ENCODE measurements around the gene RGN.

DNA sequence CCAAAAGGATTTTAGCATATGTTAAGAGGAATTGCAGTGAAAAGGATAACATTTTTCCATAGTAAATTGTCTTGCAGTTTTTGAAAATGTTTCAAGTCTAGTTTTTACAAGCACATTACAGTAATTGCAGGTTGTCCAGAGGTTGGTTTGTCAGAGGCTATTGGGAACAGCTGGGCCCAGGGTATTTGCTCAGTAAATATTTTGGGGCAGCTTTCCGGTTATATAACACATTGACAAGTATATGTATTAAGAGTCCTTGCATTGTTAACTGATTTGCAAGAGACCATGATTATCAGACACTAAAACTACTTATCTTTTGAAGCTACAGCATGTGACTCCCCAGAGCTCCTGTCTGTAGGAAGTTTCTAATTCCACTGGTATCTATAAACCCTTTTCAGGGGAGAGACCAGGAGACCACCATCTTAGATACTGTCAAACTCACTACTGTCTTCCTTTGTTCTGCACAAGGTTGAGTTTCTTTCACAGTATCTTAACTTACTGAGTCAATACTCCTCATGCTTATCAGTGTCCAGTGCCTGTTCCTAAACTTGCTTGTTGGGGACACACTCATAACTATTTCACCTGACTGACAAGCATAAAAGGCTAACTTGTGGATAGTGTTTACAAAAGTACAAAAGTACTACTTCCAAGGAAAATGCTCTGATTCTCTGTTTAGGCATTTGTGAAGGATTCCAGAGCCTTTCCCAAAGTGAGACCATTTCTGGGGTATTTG, 18.9 kb upstream of the RGN start:
- no peak for TF ChIP-seq POLR2AphosphoS5 (IDR thresholded peaks at IDR 0.05; ENCODE audit: low read depth, low read length)
- TF ChIP-seq POLR2A (IDR thresholded peaks at IDR 0.05; ENCODE audit: low read depth, low read length), result no peak
- no peak for TF ChIP-seq TAF1 (IDR thresholded peaks at IDR 0.05; ENCODE audit: borderline replicate concordance, low read depth, low read length)

All from GM12892 (cell line).